ENCODE data around the gene AMPD1.

The AMPD1 gene

DNA sequence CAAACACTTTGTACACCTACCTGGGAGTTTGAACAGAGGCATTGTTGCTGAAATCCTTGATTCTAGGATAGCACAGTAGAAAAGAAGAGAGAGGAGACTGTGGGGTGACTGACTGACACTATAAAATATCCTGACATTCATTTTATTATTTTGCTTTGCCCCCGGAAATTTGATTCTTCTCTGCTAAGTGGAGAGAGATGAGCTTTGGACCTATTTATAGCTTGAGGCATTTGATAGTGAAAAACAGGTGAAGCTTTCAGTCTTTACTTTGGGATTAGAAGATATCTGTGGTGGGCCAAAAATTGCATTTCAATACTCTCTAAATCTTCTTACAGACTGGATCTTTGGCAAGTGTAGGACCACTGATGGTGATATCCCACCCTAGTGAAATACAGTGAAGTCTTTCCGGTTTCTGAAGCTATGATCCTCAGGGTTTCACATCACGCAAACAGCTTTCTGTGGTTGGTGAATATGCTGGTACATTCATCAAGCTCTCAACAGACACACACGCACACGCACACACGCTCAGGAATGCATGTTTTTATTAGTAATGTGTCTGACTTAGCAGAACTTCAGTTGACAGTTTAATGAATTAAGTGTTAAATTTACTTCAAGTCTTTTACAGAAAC, at the start of gene AMPD1:
Gene AMPD1 (minus strand): TSS at position 117 of the 629 bp plus-strand sequence. CDS start 75 bp downstream, at position 42.
- DNase-seq: no peak

DNA sequence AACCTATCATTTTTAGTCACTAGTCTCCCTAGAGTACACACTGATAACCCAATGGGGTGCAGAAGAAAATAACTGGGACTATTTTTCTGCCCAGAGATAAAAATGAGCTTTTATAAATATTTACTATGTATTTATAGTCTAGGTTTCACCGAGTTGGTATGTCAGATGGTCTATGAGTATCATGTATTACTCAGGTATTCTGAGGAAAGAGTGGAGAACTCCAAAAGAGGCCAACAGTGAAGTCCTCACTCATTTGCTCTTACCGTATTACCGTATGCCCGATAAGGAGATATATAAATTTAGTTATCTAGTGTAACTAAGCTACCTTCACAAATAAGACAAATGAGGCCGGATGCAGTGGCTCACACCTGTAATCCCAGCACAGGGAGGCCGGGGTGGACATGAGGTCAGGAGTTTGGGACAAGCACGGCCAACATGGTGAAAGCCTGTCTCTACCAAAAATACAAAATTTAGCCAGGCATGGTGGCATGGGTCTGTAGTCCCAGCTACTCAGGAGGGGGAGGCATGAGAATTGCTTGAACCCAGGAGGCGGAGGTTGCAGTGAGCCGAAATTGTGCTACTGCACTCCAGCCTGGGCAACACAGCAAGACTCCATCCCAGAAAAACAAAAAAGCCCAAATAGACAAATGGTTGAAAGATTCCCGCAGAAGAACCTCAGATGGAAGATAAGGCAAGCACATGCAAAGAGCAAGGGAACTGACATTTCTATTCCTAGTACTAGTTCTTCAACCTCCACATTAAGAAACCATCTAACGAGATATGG, 46.8 kb upstream of the AMPD1 start:
- no peak for DNase-seq

- no peak for DNase-seq
Observed at GRCh38 chr1:114740331-114740730, 45.0 kb upstream of the AMPD1 start.

DNA sequence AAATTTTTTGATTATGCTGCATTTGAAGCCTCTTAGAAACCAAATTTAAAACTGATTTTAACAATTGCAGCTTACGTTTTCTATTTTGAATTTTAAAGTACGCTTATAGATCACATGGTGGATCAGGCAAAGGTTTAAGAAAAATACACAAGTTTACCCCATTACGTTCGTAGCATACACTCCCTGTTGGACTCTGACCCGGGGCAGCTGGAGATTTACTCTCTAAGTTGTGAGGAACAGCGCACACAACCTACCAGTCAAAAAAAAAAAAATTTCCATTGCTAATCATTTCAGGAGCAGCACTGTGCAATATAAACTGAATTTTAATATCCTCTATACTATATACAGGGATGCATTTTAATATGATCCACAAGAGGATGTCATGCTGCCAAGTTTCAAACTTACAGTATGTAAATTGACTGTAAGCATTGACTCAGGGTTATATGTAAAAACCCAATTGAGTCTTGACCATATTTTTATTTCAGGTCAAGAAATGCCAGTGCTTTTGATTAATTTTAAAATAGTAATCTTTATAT, 42.0 kb upstream of the AMPD1 start:
- DNase-seq: no peak

GRCh38 chr1:114735479-114735878, 40.1 kb upstream of the AMPD1 start:
- no peak for DNase-seq

- DNase-seq: no peak
Observed at GRCh38 chr1:114729782-114730181, 34.4 kb upstream of the AMPD1 start.

DNA sequence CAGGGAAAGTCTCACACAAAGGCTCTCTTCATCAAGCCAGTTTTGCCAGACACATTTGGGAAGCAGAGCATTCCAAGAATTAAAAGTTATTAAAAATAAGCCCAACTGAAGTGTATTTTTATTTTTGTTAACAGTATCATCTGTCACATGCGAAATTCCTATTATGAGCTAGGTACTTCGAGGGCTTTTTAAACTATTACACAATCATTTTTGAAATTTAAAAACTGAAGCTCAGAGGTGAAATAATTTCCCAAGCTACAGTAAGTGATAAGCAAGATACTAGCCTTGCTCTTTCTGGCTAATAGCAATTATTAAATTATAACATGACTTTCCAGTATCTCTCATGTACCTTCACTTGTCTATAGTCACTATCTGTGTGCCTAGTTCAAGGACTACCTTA, 33.2 kb upstream of the AMPD1 start:
- DNase-seq: no peak

GRCh38 chr1:114725230-114725629, 29.9 kb upstream of the AMPD1 start:
- no peak for DNase-seq

DNA sequence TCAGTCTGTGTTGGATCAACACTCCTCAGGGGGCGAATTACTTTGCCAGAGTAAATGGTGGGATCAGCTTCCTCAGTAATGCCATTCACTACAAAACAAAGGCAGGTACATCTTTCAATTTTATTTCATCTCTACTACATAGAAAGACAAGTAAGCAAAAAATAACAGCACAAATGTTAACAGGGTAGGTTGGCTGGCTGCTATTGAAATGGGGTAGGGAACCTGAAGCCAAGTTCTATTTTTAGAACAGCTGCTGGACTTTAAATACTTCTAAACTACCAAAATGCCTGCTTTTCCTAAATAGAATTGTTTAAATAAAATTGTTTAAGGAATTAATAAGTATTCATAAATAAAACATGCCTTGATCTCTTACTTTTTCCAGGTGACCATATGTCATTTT, 28.6 kb upstream of the AMPD1 start:
- DNase-seq: no peak

GRCh38 chr1:114723457-114723856, 28.1 kb upstream of the AMPD1 start:
- no peak for DNase-seq

GRCh38 chr1:114720492-114720891, 25.1 kb upstream of the AMPD1 start:
- no peak for DNase-seq

DNA sequence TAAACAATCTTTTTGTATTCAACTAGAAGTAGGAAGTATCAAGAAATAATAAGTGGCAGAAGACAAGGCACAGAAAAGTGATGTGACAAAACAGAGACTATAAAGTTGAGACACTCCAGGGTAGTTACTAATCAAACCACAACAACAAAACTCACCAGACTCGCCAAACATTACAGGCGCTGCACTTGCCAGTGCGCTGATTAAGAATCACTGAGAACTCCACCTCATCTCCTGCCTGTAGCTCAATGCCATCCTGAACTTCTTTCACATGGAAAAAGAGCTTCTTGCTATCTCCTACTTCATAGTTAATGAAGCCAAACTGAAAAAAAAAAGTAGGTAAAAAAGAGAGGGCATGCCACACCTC, 24.1 kb upstream of the AMPD1 start:
- DNase-seq: no peak

DNA sequence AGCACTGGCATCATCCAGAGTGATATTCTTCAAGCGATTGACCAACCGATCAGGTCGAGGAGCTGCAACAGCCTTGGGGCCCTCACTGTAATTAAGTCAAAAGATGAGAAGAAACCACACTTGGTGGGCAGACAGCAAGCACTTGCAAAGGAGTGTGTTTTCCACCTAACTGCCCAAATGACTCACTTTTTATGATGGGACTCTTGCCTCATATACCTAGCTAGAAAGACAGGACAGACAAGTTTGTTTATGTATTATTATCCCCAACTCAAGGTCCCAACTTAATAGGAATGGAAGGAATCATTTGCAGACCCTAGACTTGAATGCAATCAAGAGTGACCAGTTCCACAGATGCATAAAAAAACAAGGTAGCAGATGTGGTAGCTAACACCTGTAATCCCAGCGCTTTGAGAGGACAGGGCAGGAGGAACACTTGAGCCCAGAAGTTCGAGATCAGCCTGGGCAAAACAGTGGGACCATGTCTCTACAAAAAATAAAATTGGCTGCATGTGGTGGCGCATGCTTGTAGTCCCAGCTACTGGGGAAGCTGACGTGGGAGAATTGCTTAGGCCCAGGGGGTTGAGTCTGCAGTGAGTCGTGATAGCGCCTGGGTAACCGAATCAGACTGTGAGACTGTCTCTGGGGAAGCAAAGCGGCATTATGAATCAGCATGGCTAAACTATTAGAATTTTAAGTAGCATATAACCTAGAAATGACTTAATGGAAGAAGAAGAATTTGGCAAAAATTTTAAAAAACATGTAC, 23.5 kb upstream of the AMPD1 start:
- no peak for DNase-seq

DNA sequence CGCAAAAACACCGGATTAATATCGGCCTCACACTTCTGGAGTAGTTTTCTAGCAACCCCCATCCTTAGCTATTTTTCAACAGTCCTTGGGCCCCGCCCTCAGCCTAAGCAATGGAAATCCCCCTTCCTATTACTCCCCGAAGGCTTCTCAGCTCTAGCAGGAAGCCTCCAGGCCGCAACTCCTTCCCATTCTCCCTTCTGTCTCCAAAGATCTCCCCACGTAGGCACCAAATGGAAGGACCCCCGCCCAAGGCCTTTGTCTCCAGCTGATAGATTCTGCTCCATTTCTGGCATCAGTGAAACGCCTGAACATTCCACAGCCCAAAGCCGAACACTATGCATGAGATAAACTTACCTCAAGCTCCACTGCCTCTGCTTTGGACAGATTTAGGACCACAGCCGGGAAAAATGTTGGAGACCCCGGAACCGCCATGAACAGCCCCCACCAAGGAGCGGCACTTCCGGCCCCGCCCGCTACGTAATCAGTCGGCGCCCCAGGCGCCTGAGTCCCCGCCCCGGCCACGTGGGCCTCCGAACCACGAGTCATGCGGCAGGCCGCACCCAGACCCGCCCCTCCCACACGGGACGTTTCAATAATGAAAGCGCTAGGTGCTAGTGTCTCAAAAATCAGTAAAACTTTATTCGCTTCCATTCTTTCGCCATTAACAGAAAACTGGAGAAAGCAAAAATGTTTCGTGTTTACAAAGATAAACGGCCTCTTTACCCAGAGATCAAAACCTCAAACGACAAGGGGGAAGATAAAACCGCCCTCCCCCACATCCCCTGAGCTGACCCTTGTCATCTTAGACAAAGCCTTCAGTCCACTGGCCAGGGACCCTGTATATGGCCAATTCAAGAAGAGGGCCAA, 21.2 kb upstream of the AMPD1 start, which contains the start of gene NRAS:
Gene NRAS (minus strand): TSS at position 468 of the 867 bp plus-strand sequence. CDS start 611 bp downstream, outside the sequence.
- peak; percentile 96 for DNase-seq

- DNase-seq: no peak
Observed at GRCh38 chr1:114715952-114716303, 20.6 kb upstream of the AMPD1 start.

DNA sequence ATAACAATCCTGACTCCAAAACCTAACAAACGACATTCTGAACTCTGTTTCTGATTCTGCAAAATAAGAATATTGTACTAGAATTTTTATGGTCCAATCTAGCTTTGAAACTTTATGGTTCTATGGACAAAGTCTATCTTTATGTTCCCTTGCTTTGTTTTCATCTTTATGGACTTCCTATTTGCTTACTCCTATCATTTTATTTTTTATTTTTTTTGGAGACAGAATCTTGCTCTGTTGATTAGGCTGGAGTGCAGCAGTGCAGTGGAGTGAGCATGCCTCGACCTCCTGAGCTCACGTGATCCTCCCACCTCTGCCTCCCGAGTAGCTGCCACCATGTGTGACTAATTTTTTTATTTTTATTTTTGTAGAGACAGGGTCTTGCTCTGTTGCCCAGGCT, 17.6 kb upstream of the AMPD1 start:
- DNase-seq: no peak

DNA sequence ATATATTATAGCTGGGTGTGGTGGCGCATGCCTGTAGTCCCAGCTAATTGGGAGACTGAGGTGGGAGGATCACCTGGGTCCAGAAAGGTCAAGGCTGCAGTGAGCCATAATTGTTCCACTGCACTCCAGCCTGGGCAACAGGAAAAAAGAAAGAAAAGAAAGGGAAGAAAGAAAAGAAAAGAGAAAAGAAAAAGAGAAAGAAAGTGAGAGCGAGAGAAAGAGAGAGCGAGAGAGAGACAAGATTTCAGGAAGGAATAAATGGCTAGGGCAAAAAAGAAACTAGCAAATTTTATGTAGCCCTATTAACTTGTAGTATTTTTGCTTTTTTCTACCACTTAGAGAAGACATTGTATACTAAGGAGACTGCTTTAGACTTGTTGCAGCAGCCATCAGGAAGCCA, 15.0 kb upstream of the AMPD1 start:
- DNase-seq: no peak

- no peak for DNase-seq
Observed at GRCh38 chr1:114707604-114708003, 12.3 kb upstream of the AMPD1 start.

DNA sequence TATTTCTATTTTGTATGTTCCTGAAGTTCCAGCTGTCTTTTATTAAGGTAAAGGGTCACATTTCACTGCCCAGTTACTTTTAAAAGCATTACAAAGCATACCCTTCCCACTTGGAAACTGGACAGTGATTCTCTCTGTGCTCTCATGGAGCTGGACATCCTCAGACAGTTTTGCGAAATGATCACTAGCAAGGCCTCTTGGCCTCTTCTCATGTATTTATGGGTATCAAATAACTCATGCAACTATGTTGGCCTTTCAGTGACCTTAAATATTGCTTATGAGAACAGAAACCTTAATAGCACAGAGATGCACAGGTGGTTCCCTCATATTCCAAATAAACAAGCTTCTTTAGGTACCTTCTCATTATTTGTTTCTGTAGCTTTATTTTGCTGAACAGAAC, 7.9 kb upstream of the AMPD1 start:
- no peak for DNase-seq

DNA sequence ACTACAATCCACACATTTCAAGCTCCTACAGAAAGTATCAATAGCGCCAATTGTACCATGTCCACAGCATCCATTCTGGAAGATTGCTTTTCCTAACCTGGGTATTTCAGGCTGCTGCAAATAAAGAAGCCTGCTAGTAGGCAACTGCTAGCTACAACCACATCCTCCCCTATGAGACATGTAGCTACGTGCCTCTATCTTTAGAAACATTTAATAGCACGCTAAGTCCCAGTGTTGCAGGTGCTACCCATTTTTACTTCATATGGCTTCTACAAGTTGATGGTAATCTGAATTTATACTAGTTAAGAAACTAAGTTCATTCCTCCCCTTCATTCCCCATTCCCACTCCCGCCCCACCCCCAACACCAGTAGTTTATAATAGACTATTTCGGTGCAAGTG, 7.4 kb upstream of the AMPD1 start:
- DNase-seq: no peak

- no peak for DNase-seq
Observed at GRCh38 chr1:114701931-114702330, 6.6 kb upstream of the AMPD1 start.

GRCh38 chr1:114700036-114700600, 4.8 kb upstream of the AMPD1 start:
- no peak for DNase-seq

Measured in activated CD4-positive, alpha-beta T cell treated with anti-CD3 and anti-CD28 coated beads for 4 hours (primary cell).